Adipocyte (in vitro differentiated cells): ENCODE results near the gene TMEM25.
"Not testable (repeated sequence)": the region's sequence is repeated elsewhere in the genome, so short reads cannot be mapped to it uniquely, and the experiment has no call there.

Experiments used
- DNase-seq: peaks from one replicate; pipeline ENCODE4 v3.0.0-alpha.2; 2015; ENCODE audit warnings: low read depth
- H3K27me3 ChIP-seq: replicated peaks from 2 replicates; pipeline ENCODE4 v1.7.0; 2013; ENCODE audit warnings: mild to moderate bottlenecking, low read length, moderate library complexity; ENCODE audit not compliant: control insufficient read depth, insufficient read depth
- H3K36me3 ChIP-seq: 2 replicates; pipeline ENCODE4 v1.7.0; 2013; ENCODE audit warnings: low read length, mild to moderate bottlenecking, moderate library complexity; ENCODE audit not compliant: control insufficient read depth, insufficient read depth, severe bottlenecking
- H3K4me1 ChIP-seq: 2 replicates; pipeline ENCODE4 v1.7.0; 2013; ENCODE audit warnings: mild to moderate bottlenecking, low read length, moderate library complexity; ENCODE audit not compliant: control insufficient read depth, insufficient read depth
- H3K4me3 ChIP-seq: 2 replicates; pipeline ENCODE4 v1.7.0; 2013; ENCODE audit warnings: mild to moderate bottlenecking, low read length, moderate library complexity
- H3K9ac ChIP-seq: 2 replicates; pipeline ENCODE4 v1.7.0; 2013; ENCODE audit warnings: mild to moderate bottlenecking, low read length, moderate library complexity
- H3K9me3 ChIP-seq: 2 replicates; pipeline ENCODE4 v1.7.0; 2013; ENCODE audit warnings: mild to moderate bottlenecking, low read length, moderate library complexity; ENCODE audit not compliant: control insufficient read depth

Gene TMEM25

GRCh38 chr11:118530683-118531596, at the start of gene TMEM25:
TSS of gene TMEM25 (plus strand) at chr11:118531192. CDS start at chr11:118531802, 610 bp downstream.
- no peaks in the 10 kb centered on the region for H3K36me3 ChIP-seq
- peak within 1 kb of the TSS; percentile 79 for H3K4me3 ChIP-seq
- H3K9me3 ChIP-seq: no peaks in the 10 kb centered on the region
- DNase-seq: peak; percentile 75
- peaks cover 17% of the 10 kb centered on the region for H3K4me1 ChIP-seq
- H3K27me3 ChIP-seq: no peaks in the 10 kb centered on the region
- peak within 1 kb of the TSS; percentile 66 for H3K9ac ChIP-seq

- H3K9me3 ChIP-seq: not testable (repeated sequence)
- peaks cover 87% of the 10 kb centered on the region for H3K36me3 ChIP-seq
Observed at GRCh38 chr11:118481238-118481637, 49.8 kb upstream of the TMEM25 start.

GRCh38 chr11:118484405-118484804, 46.6 kb upstream of the TMEM25 start:
- no peak overlapping the region for H3K4me3 ChIP-seq
- no peaks in the 10 kb centered on the region for H3K27me3 ChIP-seq
- no peaks in the 10 kb centered on the region for H3K9me3 ChIP-seq
- H3K36me3 ChIP-seq: peaks cover 84% of the 10 kb centered on the region
- H3K9ac ChIP-seq: no peak overlapping the region
- H3K4me1 ChIP-seq: peaks cover 3% of the 10 kb centered on the region
- DNase-seq: no peak

More at GRCh38 chr11:118481238-118481637, 49.8 kb upstream of the TMEM25 start:
- not testable (repeated sequence) for H3K27me3 ChIP-seq, DNase-seq, H3K9ac ChIP-seq, H3K4me1 ChIP-seq, H3K4me3 ChIP-seq

- Histone ChIP-seq H3K9me3 (no peaks in the 10 kb centered on the region), H3K9ac (no peak overlapping the region), H3K36me3 (peaks cover 84% of the 10 kb centered on the region), H3K27me3 (no peaks in the 10 kb centered on the region), H3K4me1 (peaks cover 3% of the 10 kb centered on the region), H3K4me3 (no peak overlapping the region)
- no peak for DNase-seq
Observed at GRCh38 chr11:118485273-118485672, 45.7 kb upstream of the TMEM25 start.

DNA sequence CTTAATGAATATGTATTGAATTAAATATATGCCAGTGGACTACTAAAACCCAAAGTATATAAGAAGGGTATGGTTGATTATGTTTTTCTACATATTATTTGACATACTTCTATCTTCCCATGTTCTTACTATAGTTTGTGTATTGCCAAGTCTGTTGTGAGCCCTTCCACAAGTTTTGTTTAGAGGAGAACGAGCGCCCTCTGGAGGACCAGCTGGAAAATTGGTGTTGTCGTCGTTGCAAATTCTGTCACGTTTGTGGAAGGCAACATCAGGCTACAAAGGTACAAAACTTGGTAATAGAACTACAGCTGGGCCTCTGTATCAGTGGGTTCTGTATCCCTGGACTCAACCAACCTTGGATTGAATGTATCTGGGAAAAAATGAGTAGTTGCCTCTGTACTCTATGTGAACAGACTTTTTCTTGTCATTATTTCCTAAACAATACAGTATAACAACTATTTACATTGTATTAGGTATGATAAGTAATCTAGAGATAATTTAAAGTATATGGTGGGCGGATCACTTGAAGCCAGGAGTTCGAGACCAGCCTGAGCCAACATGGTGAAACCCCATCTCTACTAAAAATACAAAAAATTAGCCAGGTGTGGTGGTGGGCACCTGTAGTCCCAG, 42.4 kb upstream of the TMEM25 start:
- Histone ChIP-seq H3K9me3 (no peaks in the 10 kb centered on the region), H3K27me3 (no peaks in the 10 kb centered on the region), H3K4me3 (no peak overlapping the region), H3K4me1 (peaks cover 3% of the 10 kb centered on the region), H3K36me3 (peaks cover 84% of the 10 kb centered on the region), H3K9ac (no peak overlapping the region)
- peak; percentile 89 for DNase-seq

GRCh38 chr11:118491041-118491440, 40.0 kb upstream of the TMEM25 start:
- H3K4me3 ChIP-seq: no peak overlapping the region
- no peaks in the 10 kb centered on the region for H3K9me3 ChIP-seq
- H3K27me3 ChIP-seq: no peaks in the 10 kb centered on the region
- H3K9ac ChIP-seq: peak overlapping the region; percentile 23
- H3K36me3 ChIP-seq: peaks cover 87% of the 10 kb centered on the region
- no peak for DNase-seq
- no peaks in the 10 kb centered on the region for H3K4me1 ChIP-seq

DNA sequence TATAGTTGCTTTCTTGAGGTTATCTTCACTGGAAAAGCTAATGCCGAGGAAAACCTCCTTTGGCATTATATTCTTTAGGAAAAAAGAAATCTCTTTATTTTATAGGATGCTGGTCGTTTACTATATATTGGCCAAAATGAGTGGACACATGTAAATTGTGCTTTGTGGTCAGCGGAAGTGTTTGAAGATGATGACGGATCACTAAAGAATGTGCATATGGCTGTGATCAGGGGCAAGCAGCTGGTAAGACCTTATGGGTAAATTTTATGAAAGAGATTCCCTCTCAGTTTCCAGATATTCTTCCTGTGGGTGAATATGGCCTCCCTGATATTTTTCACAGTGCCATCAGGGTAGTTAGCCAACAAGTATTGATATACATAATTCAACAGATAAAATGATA, 33.2 kb upstream of the TMEM25 start:
- Histone ChIP-seq H3K36me3 (peaks cover 98% of the 10 kb centered on the region), H3K4me3 (no peak overlapping the region), H3K9me3 (no peaks in the 10 kb centered on the region), H3K27me3 (no peaks in the 10 kb centered on the region), H3K4me1 (no peaks in the 10 kb centered on the region), H3K9ac (no peak overlapping the region)
- peak; percentile 72 for DNase-seq

DNA sequence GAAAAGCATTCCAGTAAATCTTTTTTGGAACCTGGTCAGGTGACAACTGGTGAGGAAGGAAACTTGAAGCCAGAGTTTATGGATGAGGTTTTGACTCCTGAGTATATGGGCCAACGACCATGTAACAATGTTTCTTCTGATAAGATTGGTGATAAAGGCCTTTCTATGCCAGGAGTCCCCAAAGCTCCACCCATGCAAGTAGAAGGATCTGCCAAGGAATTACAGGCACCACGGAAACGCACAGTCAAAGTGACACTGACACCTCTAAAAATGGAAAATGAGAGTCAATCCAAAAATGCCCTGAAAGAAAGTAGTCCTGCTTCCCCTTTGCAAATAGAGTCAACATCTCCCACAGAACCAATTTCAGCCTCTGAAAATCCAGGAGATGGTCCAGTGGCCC, 27.8 kb upstream of the TMEM25 start:
- H3K9ac ChIP-seq: no peak overlapping the region
- H3K4me1 ChIP-seq: no peaks in the 10 kb centered on the region
- no peak overlapping the region for H3K4me3 ChIP-seq
- no peaks in the 10 kb centered on the region for H3K9me3 ChIP-seq
- H3K36me3 ChIP-seq: peaks cover 96% of the 10 kb centered on the region
- no peaks in the 10 kb centered on the region for H3K27me3 ChIP-seq
- DNase-seq: no peak

DNA sequence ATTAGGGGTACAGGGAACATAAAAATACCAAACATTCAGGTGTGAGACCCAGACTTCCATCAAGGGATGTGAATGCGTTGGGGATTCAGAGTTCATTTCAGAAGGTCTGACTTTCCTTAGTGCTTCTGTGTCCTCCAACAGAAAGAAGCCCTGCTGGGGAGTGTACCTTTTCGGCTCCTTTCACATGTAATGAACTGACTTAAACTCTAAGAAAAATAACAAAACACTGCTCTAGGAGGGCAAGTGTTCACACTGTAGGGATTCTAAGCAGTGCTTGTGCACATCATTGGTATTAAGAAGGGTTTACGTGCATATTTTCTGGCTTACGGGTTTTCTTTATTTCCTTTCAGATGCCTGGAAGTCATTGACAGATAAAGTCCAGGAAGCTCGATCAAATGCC, 19.4 kb upstream of the TMEM25 start:
- no peak overlapping the region for H3K4me3 ChIP-seq
- peaks cover 91% of the 10 kb centered on the region for H3K36me3 ChIP-seq
- no peak for DNase-seq
- no peaks in the 10 kb centered on the region for H3K4me1 ChIP-seq
- H3K9me3 ChIP-seq: no peaks in the 10 kb centered on the region
- no peak overlapping the region for H3K9ac ChIP-seq
- no peaks in the 10 kb centered on the region for H3K27me3 ChIP-seq

DNA sequence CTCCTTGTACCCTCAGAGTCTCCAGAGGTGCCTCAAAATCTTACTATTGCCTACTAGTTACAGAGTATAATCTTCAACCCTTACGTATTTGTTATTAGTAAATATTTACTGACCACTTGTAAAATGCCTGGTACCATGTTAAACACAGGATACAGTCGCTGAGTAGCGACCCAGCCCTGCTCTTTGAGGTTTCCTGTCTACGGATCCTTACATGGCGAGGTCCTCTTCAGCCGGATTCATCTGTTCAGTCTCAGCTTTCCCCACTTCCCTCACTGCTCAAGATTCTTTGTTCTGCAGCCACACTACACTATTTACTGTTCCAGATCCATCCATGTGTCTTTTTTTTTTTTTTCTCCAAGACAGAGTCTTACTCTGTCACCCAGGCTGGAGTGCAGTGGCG, 16.9 kb upstream of the TMEM25 start:
- no peaks in the 10 kb centered on the region for H3K4me1 ChIP-seq
- DNase-seq: no peak
- no peak overlapping the region for H3K4me3 ChIP-seq
- no peaks in the 10 kb centered on the region for H3K9me3 ChIP-seq
- no peaks in the 10 kb centered on the region for H3K27me3 ChIP-seq
- peaks cover 85% of the 10 kb centered on the region for H3K36me3 ChIP-seq
- no peak overlapping the region for H3K9ac ChIP-seq

GRCh38 chr11:118519549-118519948, 11.4 kb upstream of the TMEM25 start:
- H3K27me3 ChIP-seq: no peaks in the 10 kb centered on the region
- H3K9ac ChIP-seq: no peak overlapping the region
- peaks cover 4% of the 10 kb centered on the region for H3K4me1 ChIP-seq
- H3K4me3 ChIP-seq: no peak overlapping the region
- no peaks in the 10 kb centered on the region for H3K9me3 ChIP-seq
- DNase-seq: no peak
- peaks cover 86% of the 10 kb centered on the region for H3K36me3 ChIP-seq
